GM12891 (cell line): Measurements from ENCODE around the gene MCRIP1.

Experiments used
- PAX5 ChIP-seq: IDR thresholded peaks from 2 replicates; pipeline ENCODE4 v1.6.1; 2011; ENCODE audit warnings: low read length, moderate library complexity, mild to moderate bottlenecking; ENCODE audit not compliant: insufficient read depth, severe bottlenecking
- POLR2A ChIP-seq: IDR thresholded peaks from 2 replicates; pipeline ENCODE4 v1.6.1; 2011; ENCODE audit warnings: low read depth, low read length, control low read depth
- POLR2AphosphoS5 ChIP-seq: IDR thresholded peaks from 2 replicates; pipeline ENCODE4 v1.6.1; 2011; ENCODE audit warnings: low read depth, low read length, control low read depth
- POU2F2 ChIP-seq: IDR thresholded peaks from 2 replicates; pipeline ENCODE4 v1.6.1; 2011; ENCODE audit warnings: low read depth, mild to moderate bottlenecking, control low read depth, low read length, moderate library complexity
- SPI1 ChIP-seq: IDR thresholded peaks from 2 replicates; pipeline ENCODE4 v1.6.1; 2011; ENCODE audit warnings: low read depth, low read length, control low read depth
- TAF1 ChIP-seq: IDR thresholded peaks from 2 replicates; pipeline ENCODE4 v1.6.1; 2011; ENCODE audit warnings: low read depth, low read length, control low read depth

DNA sequence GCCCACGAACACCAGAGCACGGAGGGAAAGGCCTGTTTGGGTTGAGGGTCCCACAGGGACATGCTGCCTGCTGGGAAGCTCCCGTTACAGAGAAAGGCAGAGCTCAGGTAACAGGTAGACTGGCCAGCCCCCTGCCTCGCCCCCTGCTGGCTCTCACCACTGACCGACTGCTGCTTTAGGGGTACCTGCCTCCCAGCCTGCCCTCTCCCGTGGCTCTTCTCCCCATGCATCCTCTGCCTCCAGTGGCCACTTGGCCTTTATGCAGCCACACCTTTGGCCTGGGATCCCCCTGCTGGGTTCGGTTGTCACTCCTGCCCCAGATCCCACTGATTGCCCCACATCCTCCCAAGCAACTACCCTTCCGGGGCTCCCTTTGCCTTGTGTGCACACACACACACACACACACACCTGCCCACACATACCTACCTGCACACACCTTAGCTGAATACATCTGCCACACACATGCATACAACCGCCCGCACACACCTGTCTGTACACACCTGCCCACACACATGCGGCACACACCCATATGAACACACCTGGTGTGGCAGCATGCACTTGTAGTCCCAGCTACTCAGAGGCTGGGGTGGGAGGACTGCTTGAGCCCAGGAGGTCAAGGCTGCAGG, 7.1 kb downstream of the MCRIP1 start:
- TF ChIP-seq POLR2A (no peak), POLR2AphosphoS5 (no peak), TAF1 (no peak), SPI1 (no peak), POU2F2 (no peak), PAX5 (no peak)
